Transverse colon (tissue), 4 donors: ENCODE measurements around the gene GPR173.

Experiments used
- EP300 ChIP-seq: sonication (generic); formaldehyde crosslinking; IDR thresholded peaks from one replicate; pipeline ENCODE4 v1.6.1; 2017; ENCODE audit warnings: antibody characterized with exemption, low read depth
- POLR2A ChIP-seq: fragments of 450-650 bp; IDR thresholded peaks from one replicate; pipeline ENCODE4 v1.6.1; 2016; ENCODE audit warnings: antibody characterized with exemption, mild to moderate bottlenecking, moderate library complexity
- POLR2AphosphoS5 ChIP-seq, 3 donors: sonication (generic); formaldehyde crosslinking; IDR thresholded peaks; one replicate each; pipeline ENCODE4 v1.6.1; 2016; ENCODE audit warnings: antibody characterized with exemption in 3 of 3
- TF ChIP-seq, protein P1 (sequence below), 5 experiments: fragments of 200-600 bp in 3 of 5; fragments of 450-650 bp in 2 of 5; sonication (generic) in 3 of 5; IDR thresholded peaks; 1 replicate in 2 of 5; 2 replicates in 3 of 5; pipeline ENCODE4 v1.5.1; 2016 to 2017; ENCODE audit warnings: antibody characterized with exemption in 5 of 5, inconsistent platforms in 3 of 5, mild to moderate bottlenecking in 2 of 5, moderate library complexity in 1 of 5

DNA sequence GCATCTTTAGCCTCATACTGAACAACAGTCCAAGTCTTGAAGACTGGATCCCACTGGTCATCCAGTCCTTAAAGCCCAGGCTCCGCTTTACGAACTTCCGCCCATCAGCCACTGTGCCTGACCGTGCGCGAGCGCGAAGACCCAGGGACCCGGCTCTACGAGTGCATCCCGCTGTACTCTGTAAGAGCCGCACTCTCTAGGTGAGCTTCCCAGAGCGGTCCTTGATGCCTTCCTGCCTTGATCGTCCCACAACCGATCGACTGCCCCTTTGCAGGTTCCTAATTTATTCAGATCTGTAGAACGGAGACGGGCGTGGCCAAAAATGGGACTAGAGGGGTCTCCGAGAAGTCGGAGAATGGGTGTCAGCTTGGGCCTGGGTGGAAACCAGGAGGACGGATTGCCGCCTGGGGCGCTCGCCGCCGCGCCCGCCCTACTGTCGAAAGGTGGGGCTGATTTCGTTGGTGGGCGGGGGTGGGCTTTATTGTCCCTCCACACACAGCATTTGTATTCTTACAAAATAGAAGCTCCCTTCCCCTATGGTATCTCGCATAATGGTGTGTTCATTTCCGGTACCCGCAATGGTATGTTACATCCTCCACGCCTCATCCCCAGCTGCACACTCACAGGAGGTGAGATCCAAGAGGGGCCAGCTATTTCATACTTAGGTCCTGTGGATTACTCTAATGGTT, 48.0 kb upstream of the GPR173 start:
- TF ChIP-seq, protein P1, sequence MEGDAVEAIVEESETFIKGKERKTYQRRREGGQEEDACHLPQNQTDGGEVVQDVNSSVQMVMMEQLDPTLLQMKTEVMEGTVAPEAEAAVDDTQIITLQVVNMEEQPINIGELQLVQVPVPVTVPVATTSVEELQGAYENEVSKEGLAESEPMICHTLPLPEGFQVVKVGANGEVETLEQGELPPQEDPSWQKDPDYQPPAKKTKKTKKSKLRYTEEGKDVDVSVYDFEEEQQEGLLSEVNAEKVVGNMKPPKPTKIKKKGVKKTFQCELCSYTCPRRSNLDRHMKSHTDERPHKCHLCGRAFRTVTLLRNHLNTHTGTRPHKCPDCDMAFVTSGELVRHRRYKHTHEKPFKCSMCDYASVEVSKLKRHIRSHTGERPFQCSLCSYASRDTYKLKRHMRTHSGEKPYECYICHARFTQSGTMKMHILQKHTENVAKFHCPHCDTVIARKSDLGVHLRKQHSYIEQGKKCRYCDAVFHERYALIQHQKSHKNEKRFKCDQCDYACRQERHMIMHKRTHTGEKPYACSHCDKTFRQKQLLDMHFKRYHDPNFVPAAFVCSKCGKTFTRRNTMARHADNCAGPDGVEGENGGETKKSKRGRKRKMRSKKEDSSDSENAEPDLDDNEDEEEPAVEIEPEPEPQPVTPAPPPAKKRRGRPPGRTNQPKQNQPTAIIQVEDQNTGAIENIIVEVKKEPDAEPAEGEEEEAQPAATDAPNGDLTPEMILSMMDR (IDR thresholded peaks at IDR 0.05), result no peak
- TF ChIP-seq POLR2A (no peak), POLR2AphosphoS5 (IDR thresholded peaks at IDR 0.05) (no peak), EP300 (no peak)
